ENCODE data around the gene SLAMF9. TPM values are rescaled to one million over a fixed set of nuclear protein-coding genes. Genes with fewer than 3 reads are reported as not detected.

SLAMF9 gene
- total RNA-seq, 1 donor from 2014 or later, result not detected

GRCh38 chr1:159932296-159933285 lies 21.4 kb downstream of the SLAMF9 start:
- DNase-seq, result no peak

GRCh38 chr1:159931795-159932173 lies 22.3 kb downstream of the SLAMF9 start:
- no peak for DNase-seq

GRCh38 chr1:159931101-159931794 lies 22.8 kb downstream of the SLAMF9 start:
- DNase-seq, result no peak

- no peak for DNase-seq
Measured at GRCh38 chr1:159930634-159931033, 23.4 kb downstream of the SLAMF9 start.

- DNase-seq, result no peak
Measured at GRCh38 chr1:159930216-159930615, 23.8 kb downstream of the SLAMF9 start.

- no peak for DNase-seq
Measured at GRCh38 chr1:159929155-159930051, 24.6 kb downstream of the SLAMF9 start.

GRCh38 chr1:159928491-159929050 lies 25.5 kb downstream of the SLAMF9 start:
- no peak for DNase-seq

- no peak for DNase-seq
Measured at GRCh38 chr1:159927849-159928431, 26.1 kb downstream of the SLAMF9 start.

- no peak for DNase-seq
Measured at GRCh38 chr1:159927211-159927848, 26.7 kb downstream of the SLAMF9 start.

- DNase-seq, result no peak
Measured at GRCh38 chr1:159925719-159926078, 28.3 kb downstream of the SLAMF9 start.

GRCh38 chr1:159924791-159925718 lies 29.0 kb downstream of the SLAMF9 start, which contains the start of gene TAGLN2:
Gene TAGLN2, minus strand, starts transcription at chr1:159925507. Its CDS starts 4,998 bp downstream, at chr1:159920509.
- DNase-seq, result peak; percentile 94

GRCh38 chr1:159924025-159924790 lies 29.8 kb downstream of the SLAMF9 start:
- DNase-seq, result peak; percentile 95

- DNase-seq, result peak; percentile 97
Measured at GRCh38 chr1:159923203-159924024, 30.6 kb downstream of the SLAMF9 start.

- peak; percentile 52 for DNase-seq
Measured at GRCh38 chr1:159922511-159923202, 31.4 kb downstream of the SLAMF9 start.

- peak; percentile 40 for DNase-seq
Measured at GRCh38 chr1:159921700-159922504, 32.1 kb downstream of the SLAMF9 start.

GRCh38 chr1:159921251-159921650 lies 32.8 kb downstream of the SLAMF9 start:
- peak; percentile 41 for DNase-seq

- no peak for DNase-seq
Measured at GRCh38 chr1:159920651-159921050, 33.4 kb downstream of the SLAMF9 start.
